ENCODE data around the gene RRAS2. TPM values are rescaled to one million over a fixed set of nuclear protein-coding genes. Genes with fewer than 3 reads are reported as not detected.

Gene RRAS2
- 68.9 and 79.1 TPM in 2 replicates for total RNA-seq

GRCh38 chr11:14358729-14359439, at the start of gene RRAS2:
TSS of gene RRAS2 (minus strand) at chr11:14359183. CDS start at chr11:14358870, 313 bp downstream.

Other genes starting within 250 kb of the RRAS2 start
- 218 and 226 TPM in 2 replicates for gene COPB1, start 140.6 kb upstream of the RRAS2 start, total RNA-seq
- gene PSMA1, start 161.2 kb upstream of the RRAS2 start, total RNA-seq = 155 and 189 TPM in 2 replicates

Data from dermis lymphatic vessel endothelial cell (primary cell).